Calu3 (cell line): ENCODE results near the gene ZNF184. TPM values are rescaled to one million over a fixed set of nuclear protein-coding genes. Genes with fewer than 3 reads are reported as not detected.

Experiments used
- BruUV-seq: library from RNA; stranded (reverse); fragments of 400-500 nt; replicated peaks from 2 replicates; lab custom pipeline; 2021; lab: Mats Ljungman, UMichigan
- CTCF ChIA-PET: fragments of 300-600 bp; sonication (Branson Sonifier 250); formaldehyde crosslinking; loops from one replicate; lab custom pipeline; 2022; ENCODE audit warnings: antibody characterized with exemption; lab: Charles Lee
- DNase-seq: peaks from one replicate; pipeline ENCODE4 v3.0.0; 2022
- H3K27ac Mint-ChIP-seq: one replicate; pipeline ENCODE4 v1.8.0; 2022; ENCODE audit warnings: mixed read lengths; ENCODE audit not compliant: unreplicated experiment
- H3K27me3 Mint-ChIP-seq: one replicate; pipeline ENCODE4 v1.8.0; 2022; ENCODE audit warnings: mixed read lengths; ENCODE audit not compliant: unreplicated experiment
- H3K36me3 Mint-ChIP-seq: one replicate; pipeline ENCODE4 v1.8.0; 2022; ENCODE audit warnings: mild to moderate bottlenecking, moderate library complexity, mixed read lengths; ENCODE audit not compliant: insufficient read depth, unreplicated experiment
- H3K4me1 Mint-ChIP-seq: one replicate; pipeline ENCODE4 v1.8.0; 2022; ENCODE audit warnings: mild to moderate bottlenecking, low read depth, mixed read lengths; ENCODE audit not compliant: unreplicated experiment
- H3K4me3 Mint-ChIP-seq: one replicate; pipeline ENCODE4 v1.8.0; 2022; ENCODE audit warnings: mild to moderate bottlenecking, low read depth, moderate library complexity, mixed read lengths; ENCODE audit not compliant: unreplicated experiment
- H3K9me3 Mint-ChIP-seq: one replicate; pipeline ENCODE4 v1.8.0; 2022; ENCODE audit warnings: low read depth, mixed read lengths; ENCODE audit not compliant: unreplicated experiment
- CTCF ChIP-seq: fragments of 200-600 bp; IDR thresholded peaks from one replicate; pipeline ENCODE4 v1.8.0; 2022; ENCODE audit warnings: antibody characterized with exemption; ENCODE audit not compliant: unreplicated experiment
- intact Hi-C: fragments of 100-400 bp; cut with micrococcal nuclease; formaldehyde crosslinking; loops from one replicate; pipeline ENCODE4 v1.10.0; 2022; ENCODE audit not compliant: unreplicated experiment
- total RNA-seq: library from RNA; stranded (reverse); gene quantifications from 2 replicates; pipeline ENCODE4 v1.2.3, GENCODE V29; 2022

The ZNF184 gene
- total RNA-seq, 1 experiment from 2014 or later, result 11.6 TPM

- CTCF ChIA-PET, result no interaction called here
- intact Hi-C loops, result loop anchor here (5.0 kb wide), 4 partner anchors 171 to 339 kb away; partner anchors contain the start of gene POM121L2
- peaks cover 28% of the 10 kb centered on the region for H3K36me3 Mint-ChIP-seq
Measured at GRCh38 chr6:27501187-27501586, 28.3 kb upstream of the ZNF184 start.

GRCh38 chr6:27500177-27500576 is 27.3 kb upstream of the ZNF184 start:
- CTCF ChIA-PET, result no interaction called here

More at GRCh38 chr6:27501187-27501586, 28.3 kb upstream of the ZNF184 start:
- H3K9me3 Mint-ChIP-seq, result no peaks in the 10 kb centered on the region
- TF ChIP-seq CTCF, result no peak
- H3K27me3 Mint-ChIP-seq, result no peaks in the 10 kb centered on the region
- BruUV-seq, result no TSS peak
- no peak overlapping the region for H3K27ac Mint-ChIP-seq
- no peak for DNase-seq
- H3K4me1 Mint-ChIP-seq, result peaks cover 40% of the 10 kb centered on the region
- no peak overlapping the region for H3K4me3 Mint-ChIP-seq

GRCh38 chr6:27495386-27496135 is 22.7 kb upstream of the ZNF184 start:
- CTCF ChIA-PET, result interaction anchor here (1.0 kb wide), 1 partner anchor 10 kb away, joined by 3 read pairs; no protein-coding TSS in a partner anchor
- Mint-ChIP-seq H3K27me3 (no peaks in the 10 kb centered on the region), H3K27ac (peak overlapping the region; percentile 89), H3K36me3 (peaks cover 15% of the 10 kb centered on the region), H3K4me1 (peaks cover 24% of the 10 kb centered on the region), H3K9me3 (no peaks in the 10 kb centered on the region), H3K4me3 (peak overlapping the region; percentile 86)
- intact Hi-C loops, result no loop called here
- TF ChIP-seq CTCF, result no peak
- peak; percentile 82 for DNase-seq
- BruUV-seq, result no TSS peak

More at GRCh38 chr6:27500177-27500576, 27.3 kb upstream of the ZNF184 start:
- Mint-ChIP-seq H3K36me3 (peaks cover 30% of the 10 kb centered on the region), H3K4me3 (no peak overlapping the region), H3K4me1 (peaks cover 32% of the 10 kb centered on the region), H3K27me3 (no peaks in the 10 kb centered on the region), H3K9me3 (no peaks in the 10 kb centered on the region), H3K27ac (no peak overlapping the region)
- DNase-seq, result no peak
- TF ChIP-seq CTCF, result no peak
- BruUV-seq, result no TSS peak
- intact Hi-C loops, result loop anchor here (5.0 kb wide), 4 partner anchors 172 to 338 kb away; partner anchors contain the start of gene POM121L2

- DNase-seq, result no peak
- no peak for TF ChIP-seq CTCF
- intact Hi-C loops, result no loop called here
- BruUV-seq, result no TSS peak
- Mint-ChIP-seq H3K4me1 (peaks cover 20% of the 10 kb centered on the region), H3K27me3 (no peaks in the 10 kb centered on the region), H3K4me3 (peak overlapping the region; percentile 86), H3K36me3 (peaks cover 15% of the 10 kb centered on the region), H3K27ac (peak overlapping the region; percentile 89), H3K9me3 (no peaks in the 10 kb centered on the region)
- CTCF ChIA-PET, result no interaction called here
Measured at GRCh38 chr6:27494987-27495385, 22.1 kb upstream of the ZNF184 start.
